ENCODE measurements around the gene NTMT1.

The NTMT1 gene

GRCh38 chr9:129606161-129607026, 19.6 kb upstream of the NTMT1 start:
- DNase-seq (ENCODE audit: insufficient read length, low spot score): no peak
- no peak for TF ChIP-seq POLR2A (IDR thresholded peaks at IDR 0.05; ENCODE audit: low read depth, low read length)
- FAIRE-seq: no peak

GRCh38 chr9:129607027-129607387, 19.0 kb upstream of the NTMT1 start:
- no peak for FAIRE-seq
- no peak for TF ChIP-seq POLR2A (IDR thresholded peaks at IDR 0.05; ENCODE audit: low read depth, low read length)

DNA sequence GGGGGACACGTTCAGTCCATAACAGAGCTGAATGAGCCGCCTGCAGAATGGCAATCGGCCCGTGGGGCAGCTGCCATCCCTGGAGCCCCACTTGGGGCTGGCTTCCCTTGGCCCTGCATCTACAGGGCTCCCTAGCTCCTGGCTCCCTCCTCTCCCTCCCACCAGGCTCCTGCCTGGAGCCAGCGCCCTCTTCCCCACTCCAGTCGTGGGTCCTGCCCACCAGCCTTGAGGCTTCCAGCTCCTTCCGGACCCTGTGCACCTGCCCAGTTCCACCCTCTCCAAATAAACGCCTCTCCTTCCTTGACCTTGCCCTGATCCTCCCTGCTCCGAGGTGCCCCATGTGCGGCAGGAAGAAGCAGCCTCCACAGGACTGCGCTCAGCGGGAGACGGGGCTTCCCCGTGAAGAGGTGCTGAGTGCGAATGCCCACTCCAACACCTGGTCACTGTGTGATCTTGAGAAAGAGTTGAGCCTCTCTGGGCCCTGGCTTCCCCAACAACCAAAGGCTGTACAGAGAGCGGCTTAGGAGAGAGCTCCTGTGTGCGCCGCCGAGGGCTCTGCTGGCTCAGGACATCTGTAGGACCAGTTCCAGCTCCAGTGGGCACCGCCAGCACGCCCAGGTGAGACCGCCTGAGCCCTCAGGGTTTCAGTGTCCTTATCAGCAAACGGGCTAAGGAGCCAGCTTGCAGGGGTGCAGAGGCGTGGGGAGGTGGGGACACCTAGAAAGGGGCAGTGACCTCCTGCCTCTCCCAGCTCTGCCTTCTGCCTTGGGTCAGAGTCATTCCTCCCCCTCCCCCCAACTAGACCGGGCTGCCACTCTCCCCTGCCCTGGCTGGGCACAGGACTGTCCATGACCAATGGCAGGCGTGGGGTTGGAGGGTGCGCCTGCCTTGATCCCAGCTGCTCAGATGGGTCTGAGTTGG, 17.1 kb upstream of the NTMT1 start:
- no peak for FAIRE-seq
- no peak for TF ChIP-seq POLR2A (IDR thresholded peaks at IDR 0.05; ENCODE audit: low read depth, low read length)

More at GRCh38 chr9:129607027-129607387, 19.0 kb upstream of the NTMT1 start:
- DNase-seq (ENCODE audit: insufficient read length, low spot score): no peak

DNA sequence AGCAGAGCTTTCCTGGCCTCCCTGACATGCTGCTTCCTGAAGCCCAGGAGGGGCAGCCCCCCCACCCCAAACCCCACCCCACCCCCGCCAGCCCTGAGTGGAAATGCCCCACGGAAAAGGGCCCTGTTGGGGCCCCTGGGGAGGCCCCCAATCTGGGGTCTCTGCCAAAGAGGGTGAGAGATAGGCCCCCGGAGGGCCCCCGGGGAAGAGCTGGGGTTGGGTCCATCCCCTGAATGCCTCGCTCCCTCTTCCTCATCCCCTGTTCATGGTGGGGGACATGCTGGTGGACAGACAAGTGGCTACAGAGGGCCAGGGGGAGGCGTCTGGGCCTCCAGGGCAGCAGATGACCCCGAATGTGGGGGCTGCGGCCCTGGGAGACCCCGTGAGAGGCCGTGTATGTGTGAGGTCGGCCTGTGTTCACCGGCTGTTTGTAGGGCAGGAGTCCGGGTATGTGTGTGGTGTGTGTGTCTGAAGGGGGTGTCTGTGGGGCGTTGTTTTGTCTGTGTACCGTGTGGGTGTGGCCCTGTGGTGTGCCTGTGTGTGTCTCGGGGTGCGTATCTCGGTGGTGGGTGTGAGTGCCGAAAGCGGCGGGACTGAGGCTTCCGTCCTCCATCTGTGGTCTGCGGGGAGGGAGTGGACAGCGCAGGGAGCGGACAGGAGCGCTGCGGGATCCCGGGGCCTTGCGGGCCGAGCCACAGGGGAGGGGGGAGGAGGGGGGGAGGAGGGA, 16.3 kb upstream of the NTMT1 start:
- no peak for TF ChIP-seq POLR2A (IDR thresholded peaks at IDR 0.05; ENCODE audit: low read depth, low read length)
- FAIRE-seq: no peak
- peak; percentile 59 for DNase-seq (ENCODE audit: insufficient read length, low spot score)

More for the DNA sequence above, 17.1 kb upstream of the NTMT1 start:
- DNase-seq (ENCODE audit: insufficient read length, low spot score): no peak

DNA sequence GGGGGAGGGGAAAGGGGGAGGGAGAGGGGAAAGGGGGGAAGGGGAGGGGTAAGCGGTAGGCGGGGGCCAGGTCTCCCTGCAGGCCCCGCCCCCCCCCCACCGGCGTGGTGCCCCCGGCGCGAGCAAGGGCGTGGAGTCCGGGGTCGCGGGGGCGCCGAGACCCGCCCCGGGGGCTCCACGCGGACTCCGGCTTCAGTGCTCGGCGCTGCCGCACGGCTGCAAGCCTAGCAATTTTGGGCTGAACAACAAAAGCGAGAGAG, 15.8 kb upstream of the NTMT1 start:
- no peak for TF ChIP-seq POLR2A (IDR thresholded peaks at IDR 0.05; ENCODE audit: low read depth, low read length)
- no peak for DNase-seq (ENCODE audit: insufficient read length, low spot score)
- no peak for FAIRE-seq

DNA sequence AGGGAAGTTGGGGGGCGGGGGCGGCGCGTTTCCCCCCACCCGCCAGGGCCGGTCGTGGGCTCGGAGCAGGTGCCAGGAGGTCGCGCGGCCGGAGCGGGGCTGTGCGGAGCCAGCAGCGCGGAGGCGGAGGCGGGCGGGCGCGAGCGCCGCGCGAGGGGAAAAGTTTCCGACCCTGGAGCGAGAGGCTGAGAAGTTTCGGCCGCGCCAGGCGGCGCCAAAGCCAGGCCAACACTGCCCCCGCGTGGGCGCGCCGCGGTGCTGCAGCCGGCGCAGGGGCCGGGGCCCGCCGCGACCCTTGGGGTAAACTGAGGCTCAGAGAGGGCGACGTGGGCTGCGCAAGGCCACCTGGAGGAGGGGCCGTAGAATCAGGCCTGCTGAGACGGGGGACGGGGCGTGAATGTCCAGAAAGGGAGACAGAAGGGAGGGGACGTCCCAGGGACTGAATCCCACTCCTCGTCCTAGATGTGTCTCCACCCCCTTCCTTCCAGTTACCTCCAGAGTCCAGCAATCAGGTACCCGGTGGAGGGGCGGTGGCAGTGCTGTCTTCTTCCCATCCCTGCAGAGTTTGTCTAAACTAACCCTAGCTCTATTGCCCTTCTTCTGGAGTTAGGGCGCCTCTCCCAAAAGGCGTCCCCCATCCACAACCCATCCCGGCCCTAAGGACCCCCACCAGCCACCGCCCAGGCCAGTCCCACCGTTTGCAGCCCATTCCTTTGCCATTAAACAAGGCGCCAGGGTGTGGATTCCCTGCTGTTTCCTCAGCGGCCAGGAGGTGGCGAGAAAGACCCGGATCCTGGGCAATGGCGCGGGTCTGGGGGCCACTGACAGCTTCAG, 15.3 kb upstream of the NTMT1 start:
- no peak for TF ChIP-seq POLR2A (IDR thresholded peaks at IDR 0.05; ENCODE audit: low read depth, low read length)
- DNase-seq (ENCODE audit: insufficient read length, low spot score) (peak; percentile 69), FAIRE-seq (no peak)

- no peak for TF ChIP-seq POLR2A (IDR thresholded peaks at IDR 0.05; ENCODE audit: low read depth, low read length)
- FAIRE-seq (no peak), DNase-seq (ENCODE audit: insufficient read length, low spot score) (no peak)
Measured at GRCh38 chr9:129611307-129611800, 14.6 kb upstream of the NTMT1 start.

GRCh38 chr9:129612123-129612522, 13.8 kb upstream of the NTMT1 start:
- FAIRE-seq: no peak
- no peak for TF ChIP-seq POLR2A (IDR thresholded peaks at IDR 0.05; ENCODE audit: low read depth, low read length)
- no peak for DNase-seq (ENCODE audit: insufficient read length, low spot score)

- no peak for FAIRE-seq
- DNase-seq (ENCODE audit: insufficient read length, low spot score): no peak
- TF ChIP-seq POLR2A (IDR thresholded peaks at IDR 0.05; ENCODE audit: low read depth, low read length): no peak
Measured at GRCh38 chr9:129612815-129613519, 13.0 kb upstream of the NTMT1 start.

GRCh38 chr9:129613520-129614175, 12.3 kb upstream of the NTMT1 start:
- no peak for TF ChIP-seq POLR2A (IDR thresholded peaks at IDR 0.05; ENCODE audit: low read depth, low read length)
- no peak for DNase-seq (ENCODE audit: insufficient read length, low spot score)
- FAIRE-seq: no peak

DNA sequence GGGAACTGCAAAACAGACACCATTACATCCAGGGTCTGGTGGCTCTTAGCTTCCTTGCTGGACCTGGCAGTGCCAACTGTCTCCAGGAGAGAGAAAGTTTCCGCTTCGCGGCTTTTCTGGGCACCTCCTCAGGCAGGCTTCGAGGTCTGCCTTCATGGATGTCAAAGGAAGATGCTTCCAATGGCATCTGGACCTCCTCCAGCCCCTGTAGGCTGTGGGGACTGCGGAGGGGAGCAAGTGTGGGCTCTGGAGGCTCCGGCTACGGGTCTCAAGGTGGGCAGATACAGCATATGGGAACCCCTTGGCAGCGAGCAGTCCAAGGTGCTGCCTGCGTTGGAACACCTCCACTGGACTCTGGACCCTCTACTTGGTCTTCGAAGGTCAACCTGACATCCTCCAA, 11.0 kb upstream of the NTMT1 start:
- FAIRE-seq (no peak), DNase-seq (ENCODE audit: insufficient read length, low spot score) (no peak)
- no peak for TF ChIP-seq POLR2A (IDR thresholded peaks at IDR 0.05; ENCODE audit: low read depth, low read length)

Data from H54 (cell line).